ENCODE data around the gene USP54.
"Not testable (repeated sequence)": the region's sequence is repeated elsewhere in the genome, so short reads cannot be mapped to it uniquely, and the experiment has no call there.

USP54 gene

GRCh38 chr10:73586583-73586984 lies 4.6 kb downstream of the USP54 start:
- peak; percentile 73 for DNase-seq (ENCODE audit: low spot score)

- DNase-seq (ENCODE audit: low spot score), result no peak
Measured at GRCh38 chr10:73585327-73585726, 5.8 kb downstream of the USP54 start.

- DNase-seq (ENCODE audit: low spot score), result peak; percentile 64
Measured at GRCh38 chr10:73584737-73585136, 6.4 kb downstream of the USP54 start.

GRCh38 chr10:73581918-73582317 lies 9.2 kb downstream of the USP54 start:
- DNase-seq (ENCODE audit: low spot score), result no peak

GRCh38 chr10:73578927-73579326 lies 12.2 kb downstream of the USP54 start:
- not testable (repeated sequence) for DNase-seq (ENCODE audit: low spot score)

- no peak for DNase-seq (ENCODE audit: low spot score)
Measured at GRCh38 chr10:73577788-73578187, 13.4 kb downstream of the USP54 start.

GRCh38 chr10:73576890-73577591 lies 14.1 kb downstream of the USP54 start:
- DNase-seq (ENCODE audit: low spot score), result no peak

- peak; percentile 83 for DNase-seq (ENCODE audit: low spot score)
Measured at GRCh38 chr10:73576178-73576889, 14.8 kb downstream of the USP54 start.

GRCh38 chr10:73567025-73567424 lies 24.1 kb downstream of the USP54 start:
- not testable (repeated sequence) for DNase-seq (ENCODE audit: low spot score)

GRCh38 chr10:73561192-73561591 lies 29.9 kb downstream of the USP54 start:
- DNase-seq (ENCODE audit: low spot score), result no peak

GRCh38 chr10:73559590-73559989 lies 31.6 kb downstream of the USP54 start:
- DNase-seq (ENCODE audit: low spot score), result no peak

- DNase-seq (ENCODE audit: low spot score), result no peak
Measured at GRCh38 chr10:73556855-73557254, 34.3 kb downstream of the USP54 start.

GRCh38 chr10:73554721-73555120 lies 36.4 kb downstream of the USP54 start:
- no peak for DNase-seq (ENCODE audit: low spot score)

- no peak for DNase-seq (ENCODE audit: low spot score)
Measured at GRCh38 chr10:73553761-73554160, 37.4 kb downstream of the USP54 start.

- DNase-seq (ENCODE audit: low spot score), result no peak
Measured at GRCh38 chr10:73552819-73553715, 38.1 kb downstream of the USP54 start.

GRCh38 chr10:73551515-73551914 lies 39.6 kb downstream of the USP54 start:
- no peak for DNase-seq (ENCODE audit: low spot score)

GRCh38 chr10:73545357-73545756 lies 45.8 kb downstream of the USP54 start:
- DNase-seq (ENCODE audit: low spot score), result no peak

GRCh38 chr10:73537709-73538108 lies 53.4 kb downstream of the USP54 start:
- no peak for DNase-seq (ENCODE audit: low spot score)

GRCh38 chr10:73537288-73537687 lies 53.9 kb downstream of the USP54 start:
- no peak for DNase-seq (ENCODE audit: low spot score)

- no peak for DNase-seq (ENCODE audit: low spot score)
Measured at GRCh38 chr10:73534857-73535256, 56.3 kb downstream of the USP54 start.

- peak; percentile 89 for DNase-seq (ENCODE audit: low spot score)
Measured at GRCh38 chr10:73529089-73529832, 61.9 kb downstream of the USP54 start.

GRCh38 chr10:73522263-73522662 lies 68.9 kb downstream of the USP54 start:
- peak; percentile 49 for DNase-seq (ENCODE audit: low spot score)
